ENCODE data around the gene RTKN2.

Gene RTKN2

DNA sequence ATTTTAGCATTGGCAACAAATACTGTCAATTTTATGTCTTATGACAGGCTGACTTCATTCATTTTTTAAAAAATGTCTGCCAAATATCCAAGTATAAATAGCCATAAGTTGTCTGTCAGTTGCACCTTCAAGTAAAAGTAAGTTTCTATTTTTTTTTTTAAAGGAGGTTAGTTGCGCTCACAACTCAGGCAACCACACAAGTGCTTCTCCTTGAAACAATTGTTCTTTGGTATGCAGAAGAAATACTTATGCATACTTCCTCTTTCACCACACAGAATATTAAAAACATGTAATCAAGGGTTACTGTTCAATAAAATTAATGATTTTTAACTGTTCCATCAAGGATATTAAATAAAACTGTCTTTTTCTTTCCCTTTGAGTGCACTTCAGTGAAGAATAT is 97.9 kb downstream of the RTKN2 start:
- no peak for DNase-seq

DNA sequence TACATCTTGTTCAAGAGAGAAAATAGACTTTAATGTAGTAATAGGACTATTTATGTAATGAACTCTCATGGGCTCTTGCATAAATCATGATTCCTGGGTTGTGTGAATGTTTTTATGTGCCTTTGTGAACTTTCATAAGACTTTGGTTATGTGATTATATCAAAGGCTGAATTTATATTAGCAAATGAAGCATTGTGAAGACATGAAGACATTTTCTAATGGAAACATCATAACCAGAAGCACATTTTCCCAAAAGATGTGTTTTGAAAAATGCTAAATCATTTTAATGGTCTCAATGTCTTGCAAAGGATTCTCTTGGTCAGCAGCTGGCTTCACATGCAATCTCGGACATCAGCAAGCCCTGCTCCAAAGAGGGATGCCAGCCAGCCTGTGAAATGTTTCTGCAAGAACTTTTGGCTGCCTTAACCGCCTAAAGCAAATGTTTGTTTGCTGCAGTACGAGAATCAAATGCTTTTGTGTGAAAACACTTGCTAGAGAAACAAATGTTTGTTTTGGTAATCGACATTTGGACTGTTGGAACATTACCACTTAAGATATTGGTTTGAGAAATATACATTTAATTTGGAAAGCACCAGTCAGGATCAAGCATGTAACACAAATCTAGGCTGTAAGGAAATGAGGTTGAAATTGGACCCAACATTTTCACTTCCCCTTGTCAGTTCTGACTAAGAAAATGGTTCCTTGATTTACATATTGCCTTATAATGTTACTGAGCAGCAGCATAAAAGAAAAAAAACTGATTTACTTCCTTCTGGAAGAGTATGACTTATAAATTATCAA is 102.1 kb downstream of the RTKN2 start:
- peak; percentile 2 for DNase-seq

DNA sequence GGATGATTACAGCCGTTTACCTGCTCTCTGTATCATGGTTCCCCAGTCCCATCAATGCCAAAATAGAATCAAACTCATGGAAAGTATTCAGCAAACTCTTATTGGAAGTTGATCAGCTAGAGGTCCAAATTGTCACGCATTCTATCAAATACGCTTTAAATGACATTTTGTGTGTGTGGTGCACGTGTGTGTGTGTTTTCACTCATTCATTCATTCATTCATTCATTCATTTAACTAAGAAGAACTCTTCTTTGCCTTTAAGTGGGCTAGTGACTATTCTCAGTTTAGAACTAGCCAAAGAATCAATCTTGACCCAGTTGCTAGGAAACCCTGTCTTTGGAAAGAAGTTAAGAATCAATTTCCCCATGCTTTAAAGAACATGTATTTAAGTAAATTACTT is 102.8 kb downstream of the RTKN2 start:
- no peak for DNase-seq

DNA sequence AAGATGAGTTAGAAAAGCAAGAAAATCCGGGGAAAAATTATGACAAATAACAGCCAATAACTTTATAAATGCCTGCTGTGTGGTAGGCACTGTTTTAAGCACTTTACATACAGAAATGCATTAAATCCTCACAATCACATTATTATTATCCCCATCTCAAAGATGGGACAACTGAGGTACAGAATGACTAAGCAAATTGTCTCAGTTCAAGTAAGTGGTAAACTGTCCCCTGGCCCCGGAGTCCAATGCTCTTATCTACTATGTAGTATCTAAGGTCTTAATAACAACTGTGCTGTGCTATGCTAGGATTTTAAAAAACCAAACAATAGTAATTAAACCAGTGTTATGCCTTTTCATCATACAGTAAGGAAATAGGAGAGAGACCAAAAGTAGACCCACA is 105.6 kb downstream of the RTKN2 start:
- DNase-seq, result no peak

GRCh38 chr10:62162261-62162981 is 106.2 kb downstream of the RTKN2 start:
- DNase-seq, result no peak

GRCh38 chr10:62159351-62159750 is 109.3 kb downstream of the RTKN2 start:
- no peak for DNase-seq

GRCh38 chr10:62157601-62158000 is 111.0 kb downstream of the RTKN2 start:
- DNase-seq, result no peak

DNA sequence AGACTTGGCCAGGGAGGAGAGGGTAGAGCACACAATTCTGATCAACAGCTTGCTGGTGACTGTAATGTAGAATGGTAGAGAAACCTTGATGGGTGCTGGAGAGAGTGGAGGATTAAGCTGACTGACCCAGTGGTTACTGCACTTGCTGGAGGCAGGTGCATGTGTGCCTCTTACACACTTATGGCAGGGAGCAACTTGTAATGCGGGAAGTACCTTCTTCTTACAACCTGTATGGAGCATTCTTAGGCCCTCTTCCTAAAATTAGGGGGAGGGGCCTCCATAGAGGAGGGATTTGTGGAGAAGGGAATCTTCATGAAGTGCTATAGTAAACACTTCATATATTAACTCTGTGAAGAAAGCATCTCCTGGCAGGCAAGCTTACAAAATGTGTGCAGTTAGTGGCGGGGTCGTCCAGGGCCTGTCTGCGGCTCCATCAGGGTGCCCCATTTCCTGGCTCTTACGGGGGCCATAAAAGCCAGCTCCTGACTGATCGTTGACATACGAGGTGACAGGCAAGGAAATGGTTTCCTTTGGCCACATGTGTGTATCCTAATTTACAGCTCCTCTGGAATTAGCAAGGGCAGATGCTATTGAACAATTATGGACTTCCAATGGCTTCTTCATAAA is 113.5 kb downstream of the RTKN2 start:
- DNase-seq, result no peak

GRCh38 chr10:62154231-62154630 is 114.4 kb downstream of the RTKN2 start:
- DNase-seq, result no peak

DNA sequence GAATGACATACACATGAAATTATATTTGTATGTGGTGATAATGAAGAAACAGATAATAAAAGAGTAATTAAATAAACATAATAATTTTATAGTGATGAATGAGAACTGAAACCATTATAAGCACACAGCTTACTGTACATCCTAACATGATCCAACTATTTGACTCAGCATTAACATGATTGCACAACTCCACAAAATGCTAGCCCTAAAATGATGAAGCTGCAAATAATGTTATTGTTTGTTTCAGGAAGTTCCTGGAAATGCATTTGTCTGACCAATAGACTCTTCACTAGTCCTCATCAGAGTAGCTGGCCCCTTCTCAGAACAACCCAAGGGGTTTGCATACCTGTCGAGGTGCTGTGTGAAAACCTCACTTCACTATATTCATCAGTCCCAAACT is 115.5 kb downstream of the RTKN2 start:
- DNase-seq, result no peak

- no peak for DNase-seq
Observed at GRCh38 chr10:62149621-62150020, 119.0 kb downstream of the RTKN2 start.

GRCh38 chr10:62148155-62148554 is 120.5 kb downstream of the RTKN2 start:
- DNase-seq, result no peak

DNA sequence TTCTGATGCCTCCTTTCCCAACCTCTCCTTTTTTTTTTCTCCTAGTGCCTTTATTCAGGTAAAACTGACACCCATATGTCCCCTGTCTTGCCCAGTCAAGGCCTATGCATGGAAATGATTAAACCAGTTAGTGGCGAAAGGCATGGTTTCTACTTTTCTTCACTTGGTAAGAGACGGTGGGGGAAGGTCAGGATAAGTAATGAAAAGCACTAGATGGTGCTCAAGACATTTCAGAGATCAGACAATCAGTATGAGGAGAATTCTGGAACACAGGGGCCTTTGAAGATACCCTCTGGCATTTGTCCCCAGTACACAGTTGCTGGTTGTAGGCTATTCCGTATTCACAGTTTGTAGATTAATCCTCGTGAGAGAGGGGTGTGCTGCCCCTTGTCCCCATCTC is 121.2 kb downstream of the RTKN2 start:
- DNase-seq, result no peak

DNA sequence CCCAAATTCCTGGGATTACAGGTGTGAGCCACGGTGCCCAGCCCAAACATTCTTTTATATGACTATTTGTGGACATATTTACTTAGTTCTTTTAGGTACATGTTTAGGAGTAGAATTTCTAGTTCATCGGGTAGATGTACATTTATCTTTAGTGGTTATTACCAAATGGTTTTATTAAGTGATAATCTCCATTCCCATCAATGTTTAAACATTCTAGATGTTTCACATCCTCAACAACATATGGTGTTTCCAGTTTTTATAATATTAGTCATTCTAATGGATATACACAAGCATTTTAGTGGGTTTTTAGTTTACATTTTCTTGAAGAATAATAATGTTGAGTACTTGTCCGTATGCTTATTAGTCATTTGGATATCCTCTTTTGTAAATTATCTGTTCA is 131.7 kb downstream of the RTKN2 start:
- no peak for DNase-seq

- no peak for DNase-seq
Observed at GRCh38 chr10:62133618-62134017, 135.0 kb downstream of the RTKN2 start.
